Measurements from ENCODE around the gene KRT39. TPM values are rescaled to one million over a fixed set of nuclear protein-coding genes. Genes with fewer than 3 reads are reported as not detected.
A peak's percentile ranks its signal among the peaks of the same experiment; 100 is the strongest.

The KRT39 gene
- total and polyA plus RNA-seq, 2 experiments from 2014 or later: not detected

DNA sequence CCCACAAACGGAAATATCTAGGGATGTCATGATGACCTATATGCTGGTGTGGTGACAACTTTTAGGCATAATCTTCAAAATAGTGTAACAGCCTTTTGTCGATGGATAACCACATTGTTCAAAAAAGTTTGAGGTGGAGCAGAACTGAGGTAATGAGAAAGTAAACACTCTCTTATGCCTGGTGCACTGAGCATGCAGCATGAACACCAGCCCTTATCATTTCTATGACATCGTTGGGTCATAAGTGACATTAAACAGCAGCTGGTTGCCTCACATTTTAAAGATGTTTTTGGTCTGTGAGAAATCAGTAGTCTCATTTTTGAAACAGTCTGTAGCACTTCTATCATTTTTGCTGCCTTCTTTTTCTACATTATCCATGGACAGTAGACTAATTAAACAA is 31.1 kb downstream of the KRT39 start:
- H3K9me2 ChIP-seq (ENCODE audit: insufficient read depth): no peaks in the 10 kb centered on the region
- no peaks in the 10 kb centered on the region for H4K20me1 ChIP-seq (replicated peaks; ENCODE audit: insufficient read depth)
- no peak overlapping the region for H3K4me3 Mint-ChIP-seq
- H3K4me1 ChIP-seq (ENCODE audit: insufficient read depth): no peaks in the 10 kb centered on the region
- H3F3A ChIP-seq (replicated peaks; ENCODE audit: low read depth): no peaks in the 10 kb centered on the region
- no peak overlapping the region for H3K4me2 ChIP-seq
- H3K27ac ChIP-seq (ENCODE audit: low read depth): no peak overlapping the region
- H2AFZ ChIP-seq: no peak overlapping the region
- no peaks in the 10 kb centered on the region for H3K9me3 Mint-ChIP-seq
- H3K36me3 Mint-ChIP-seq (ENCODE audit: low read depth): no peaks in the 10 kb centered on the region
- peaks cover 9% of the 10 kb centered on the region for H3K4me1 Mint-ChIP-seq
- TF ChIP-seq STAT1 (IDR thresholded peaks at IDR 0.05; ENCODE audit: unreplicated experiment) (no peak), POLR2AphosphoS5 (IDR thresholded peaks at IDR 0.05; ENCODE audit: low read depth) (no peak), ZNF331 (CRISPR knock-in tag; IDR thresholded peaks at IDR 0.05; ENCODE audit: low read depth) (no peak)
- TF ChIP-seq, protein P1, sequence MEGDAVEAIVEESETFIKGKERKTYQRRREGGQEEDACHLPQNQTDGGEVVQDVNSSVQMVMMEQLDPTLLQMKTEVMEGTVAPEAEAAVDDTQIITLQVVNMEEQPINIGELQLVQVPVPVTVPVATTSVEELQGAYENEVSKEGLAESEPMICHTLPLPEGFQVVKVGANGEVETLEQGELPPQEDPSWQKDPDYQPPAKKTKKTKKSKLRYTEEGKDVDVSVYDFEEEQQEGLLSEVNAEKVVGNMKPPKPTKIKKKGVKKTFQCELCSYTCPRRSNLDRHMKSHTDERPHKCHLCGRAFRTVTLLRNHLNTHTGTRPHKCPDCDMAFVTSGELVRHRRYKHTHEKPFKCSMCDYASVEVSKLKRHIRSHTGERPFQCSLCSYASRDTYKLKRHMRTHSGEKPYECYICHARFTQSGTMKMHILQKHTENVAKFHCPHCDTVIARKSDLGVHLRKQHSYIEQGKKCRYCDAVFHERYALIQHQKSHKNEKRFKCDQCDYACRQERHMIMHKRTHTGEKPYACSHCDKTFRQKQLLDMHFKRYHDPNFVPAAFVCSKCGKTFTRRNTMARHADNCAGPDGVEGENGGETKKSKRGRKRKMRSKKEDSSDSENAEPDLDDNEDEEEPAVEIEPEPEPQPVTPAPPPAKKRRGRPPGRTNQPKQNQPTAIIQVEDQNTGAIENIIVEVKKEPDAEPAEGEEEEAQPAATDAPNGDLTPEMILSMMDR (conservative IDR thresholded peaks at IDR 0.05; ENCODE audit: low read depth in 2 of 2): no peak
- no peak overlapping the region for H3K27ac Mint-ChIP-seq
- H3K36me3 ChIP-seq (ENCODE audit: insufficient read depth): no peaks in the 10 kb centered on the region
- H3K4me3 ChIP-seq: no peak overlapping the region
- H3K79me2 ChIP-seq (replicated peaks; ENCODE audit: insufficient read depth): no peaks in the 10 kb centered on the region
- ATAC-seq: no peak
- DNase-seq (ENCODE audit: low spot score): no peak
- H3K27me3 Mint-ChIP-seq (ENCODE audit: insufficient read depth, low read depth, poor library complexity): peaks cover 7% of the 10 kb centered on the region
- no peaks in the 10 kb centered on the region for H3K27me3 ChIP-seq (ENCODE audit: insufficient read depth)

DNA sequence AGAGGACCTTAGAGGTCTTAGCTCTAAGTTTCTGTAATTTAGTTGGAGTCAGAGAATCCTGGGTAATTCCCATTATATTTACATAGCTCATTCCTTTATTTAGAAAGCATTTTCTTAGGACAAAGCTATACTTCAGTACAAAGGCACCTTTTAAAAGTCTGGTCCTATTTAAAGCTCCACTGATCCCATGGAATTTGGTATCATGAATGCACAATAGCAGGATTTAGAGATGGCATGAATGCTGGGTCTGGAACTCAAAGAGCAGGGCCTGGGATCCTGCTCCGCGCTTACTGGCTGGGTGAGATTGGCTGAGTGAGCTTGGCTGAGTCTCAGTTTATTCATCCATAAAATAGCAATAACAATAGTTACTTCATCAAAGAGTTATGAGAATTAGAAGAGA is 34.1 kb downstream of the KRT39 start:
- Histone ChIP-seq H3K4me2 (no peak overlapping the region), H2AFZ (peak overlapping the region; percentile 38; the same call in 1 of the 2 replicates), H3K4me1 (ENCODE audit: insufficient read depth) (no peaks in the 10 kb centered on the region), H4K20me1 (replicated peaks; ENCODE audit: insufficient read depth) (no peaks in the 10 kb centered on the region), H3K36me3 (ENCODE audit: insufficient read depth) (no peaks in the 10 kb centered on the region), H3K27ac (ENCODE audit: low read depth) (no peak overlapping the region), H3K27me3 (ENCODE audit: insufficient read depth) (no peaks in the 10 kb centered on the region), H3F3A (replicated peaks; ENCODE audit: low read depth) (no peaks in the 10 kb centered on the region), H3K9me2 (ENCODE audit: insufficient read depth) (no peaks in the 10 kb centered on the region; the same call in 1 of the 2 replicates), H3K79me2 (replicated peaks; ENCODE audit: insufficient read depth) (no peaks in the 10 kb centered on the region), H3K4me3 (no peak overlapping the region)
- H3K4me1 Mint-ChIP-seq: peaks cover 9% of the 10 kb centered on the region
- H3K36me3 Mint-ChIP-seq (ENCODE audit: low read depth): no peaks in the 10 kb centered on the region
- no peak overlapping the region for H3K4me3 Mint-ChIP-seq
- H3K9me3 Mint-ChIP-seq: no peaks in the 10 kb centered on the region
- H3K27me3 Mint-ChIP-seq (ENCODE audit: insufficient read depth, low read depth, poor library complexity): peaks cover 7% of the 10 kb centered on the region
- no peak for DNase-seq (ENCODE audit: low spot score)
- H3K27ac Mint-ChIP-seq: no peak overlapping the region
- no peak for ATAC-seq
- TF ChIP-seq, protein P2, sequence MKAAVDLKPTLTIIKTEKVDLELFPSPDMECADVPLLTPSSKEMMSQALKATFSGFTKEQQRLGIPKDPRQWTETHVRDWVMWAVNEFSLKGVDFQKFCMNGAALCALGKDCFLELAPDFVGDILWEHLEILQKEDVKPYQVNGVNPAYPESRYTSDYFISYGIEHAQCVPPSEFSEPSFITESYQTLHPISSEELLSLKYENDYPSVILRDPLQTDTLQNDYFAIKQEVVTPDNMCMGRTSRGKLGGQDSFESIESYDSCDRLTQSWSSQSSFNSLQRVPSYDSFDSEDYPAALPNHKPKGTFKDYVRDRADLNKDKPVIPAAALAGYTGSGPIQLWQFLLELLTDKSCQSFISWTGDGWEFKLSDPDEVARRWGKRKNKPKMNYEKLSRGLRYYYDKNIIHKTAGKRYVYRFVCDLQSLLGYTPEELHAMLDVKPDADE (IDR thresholded peaks at IDR 0.05): no peak
- TF ChIP-seq ZNF331 (CRISPR knock-in tag; IDR thresholded peaks at IDR 0.05; ENCODE audit: low read depth) (no peak), ZNF114 (CRISPR knock-in tag; IDR thresholded peaks at IDR 0.05) (no peak), CREB1 (CRISPR knock-in tag; IDR thresholded peaks at IDR 0.05; ENCODE audit: low read depth) (no peak), POLR2AphosphoS5 (IDR thresholded peaks at IDR 0.05; ENCODE audit: low read depth) (no peak), EZH2 (IDR thresholded peaks at IDR 0.05; ENCODE audit: low read depth, unreplicated experiment) (no peak), NANOG (IDR thresholded peaks at IDR 0.05; ENCODE audit: borderline replicate concordance) (no peak)
- TF ChIP-seq, protein P3, sequence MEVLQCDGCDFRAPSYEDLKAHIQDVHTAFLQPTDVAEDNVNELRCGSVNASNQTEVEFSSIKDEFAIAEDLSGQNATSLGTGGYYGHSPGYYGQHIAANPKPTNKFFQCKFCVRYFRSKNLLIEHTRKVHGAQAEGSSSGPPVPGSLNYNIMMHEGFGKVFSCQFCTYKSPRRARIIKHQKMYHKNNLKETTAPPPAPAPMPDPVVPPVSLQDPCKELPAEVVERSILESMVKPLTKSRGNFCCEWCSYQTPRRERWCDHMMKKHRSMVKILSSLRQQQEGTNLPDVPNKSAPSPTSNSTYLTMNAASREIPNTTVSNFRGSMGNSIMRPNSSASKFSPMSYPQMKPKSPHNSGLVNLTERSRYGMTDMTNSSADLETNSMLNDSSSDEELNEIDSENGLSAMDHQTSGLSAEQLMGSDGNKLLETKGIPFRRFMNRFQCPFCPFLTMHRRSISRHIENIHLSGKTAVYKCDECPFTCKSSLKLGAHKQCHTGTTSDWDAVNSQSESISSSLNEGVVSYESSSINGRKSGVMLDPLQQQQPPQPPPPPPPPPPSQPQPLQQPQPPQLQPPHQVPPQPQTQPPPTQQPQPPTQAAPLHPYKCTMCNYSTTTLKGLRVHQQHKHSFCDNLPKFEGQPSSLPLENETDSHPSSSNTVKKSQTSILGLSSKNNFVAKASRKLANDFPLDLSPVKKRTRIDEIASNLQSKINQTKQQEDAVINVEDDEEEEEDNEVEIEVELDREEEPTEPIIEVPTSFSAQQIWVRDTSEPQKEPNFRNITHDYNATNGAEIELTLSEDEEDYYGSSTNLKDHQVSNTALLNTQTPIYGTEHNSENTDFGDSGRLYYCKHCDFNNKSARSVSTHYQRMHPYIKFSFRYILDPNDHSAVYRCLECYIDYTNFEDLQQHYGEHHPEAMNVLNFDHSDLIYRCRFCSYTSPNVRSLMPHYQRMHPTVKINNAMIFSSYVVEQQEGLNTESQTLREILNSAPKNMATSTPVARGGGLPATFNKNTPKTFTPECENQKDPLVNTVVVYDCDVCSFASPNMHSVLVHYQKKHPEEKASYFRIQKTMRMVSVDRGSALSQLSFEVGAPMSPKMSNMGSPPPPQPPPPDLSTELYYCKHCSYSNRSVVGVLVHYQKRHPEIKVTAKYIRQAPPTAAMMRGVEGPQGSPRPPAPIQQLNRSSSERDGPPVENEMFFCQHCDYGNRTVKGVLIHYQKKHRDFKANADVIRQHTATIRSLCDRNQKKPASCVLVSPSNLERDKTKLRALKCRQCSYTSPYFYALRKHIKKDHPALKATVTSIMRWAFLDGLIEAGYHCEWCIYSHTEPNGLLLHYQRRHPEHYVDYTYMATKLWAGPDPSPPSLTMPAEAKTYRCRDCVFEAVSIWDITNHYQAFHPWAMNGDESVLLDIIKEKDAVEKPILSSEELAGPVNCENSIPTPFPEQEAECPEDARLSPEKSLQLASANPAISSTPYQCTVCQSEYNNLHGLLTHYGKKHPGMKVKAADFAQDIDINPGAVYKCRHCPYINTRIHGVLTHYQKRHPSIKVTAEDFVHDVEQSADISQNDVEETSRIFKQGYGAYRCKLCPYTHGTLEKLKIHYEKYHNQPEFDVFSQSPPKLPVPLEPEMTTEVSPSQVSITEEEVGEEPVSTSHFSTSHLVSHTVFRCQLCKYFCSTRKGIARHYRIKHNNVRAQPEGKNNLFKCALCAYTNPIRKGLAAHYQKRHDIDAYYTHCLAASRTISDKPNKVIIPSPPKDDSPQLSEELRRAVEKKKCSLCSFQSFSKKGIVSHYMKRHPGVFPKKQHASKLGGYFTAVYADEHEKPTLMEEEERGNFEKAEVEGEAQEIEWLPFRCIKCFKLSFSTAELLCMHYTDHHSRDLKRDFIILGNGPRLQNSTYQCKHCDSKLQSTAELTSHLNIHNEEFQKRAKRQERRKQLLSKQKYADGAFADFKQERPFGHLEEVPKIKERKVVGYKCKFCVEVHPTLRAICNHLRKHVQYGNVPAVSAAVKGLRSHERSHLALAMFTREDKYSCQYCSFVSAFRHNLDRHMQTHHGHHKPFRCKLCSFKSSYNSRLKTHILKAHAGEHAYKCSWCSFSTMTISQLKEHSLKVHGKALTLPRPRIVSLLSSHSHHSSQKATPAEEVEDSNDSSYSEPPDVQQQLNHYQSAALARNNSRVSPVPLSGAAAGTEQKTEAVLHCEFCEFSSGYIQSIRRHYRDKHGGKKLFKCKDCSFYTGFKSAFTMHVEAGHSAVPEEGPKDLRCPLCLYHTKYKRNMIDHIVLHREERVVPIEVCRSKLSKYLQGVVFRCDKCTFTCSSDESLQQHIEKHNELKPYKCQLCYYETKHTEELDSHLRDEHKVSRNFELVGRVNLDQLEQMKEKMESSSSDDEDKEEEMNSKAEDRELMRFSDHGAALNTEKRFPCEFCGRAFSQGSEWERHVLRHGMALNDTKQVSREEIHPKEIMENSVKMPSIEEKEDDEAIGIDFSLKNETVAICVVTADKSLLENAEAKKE (CRISPR knock-in tag; IDR thresholded peaks at IDR 0.05): no peak

All from GM23338 (cell line).